IPS-11a (cell line): ENCODE data around the gene PIERCE2.
A peak's percentile ranks its signal among the peaks of the same experiment; 100 is the strongest.
"Not testable (repeated sequence)": the region's sequence is repeated elsewhere in the genome, so short reads cannot be mapped to it uniquely, and the experiment has no call there.

Experiments
- H3K4me3 ChIP-seq: one replicate; pipeline ENCODE4 v1.5.1; 2013; ENCODE audit warnings: low read depth, low read length, control low read depth

PIERCE2 gene, protein sequence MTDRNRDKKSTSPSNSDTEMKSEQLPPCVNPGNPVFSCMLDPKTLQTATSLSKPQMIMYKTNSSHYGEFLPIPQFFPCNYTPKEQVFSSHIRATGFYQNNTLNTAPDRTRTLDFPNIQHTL

DNA sequence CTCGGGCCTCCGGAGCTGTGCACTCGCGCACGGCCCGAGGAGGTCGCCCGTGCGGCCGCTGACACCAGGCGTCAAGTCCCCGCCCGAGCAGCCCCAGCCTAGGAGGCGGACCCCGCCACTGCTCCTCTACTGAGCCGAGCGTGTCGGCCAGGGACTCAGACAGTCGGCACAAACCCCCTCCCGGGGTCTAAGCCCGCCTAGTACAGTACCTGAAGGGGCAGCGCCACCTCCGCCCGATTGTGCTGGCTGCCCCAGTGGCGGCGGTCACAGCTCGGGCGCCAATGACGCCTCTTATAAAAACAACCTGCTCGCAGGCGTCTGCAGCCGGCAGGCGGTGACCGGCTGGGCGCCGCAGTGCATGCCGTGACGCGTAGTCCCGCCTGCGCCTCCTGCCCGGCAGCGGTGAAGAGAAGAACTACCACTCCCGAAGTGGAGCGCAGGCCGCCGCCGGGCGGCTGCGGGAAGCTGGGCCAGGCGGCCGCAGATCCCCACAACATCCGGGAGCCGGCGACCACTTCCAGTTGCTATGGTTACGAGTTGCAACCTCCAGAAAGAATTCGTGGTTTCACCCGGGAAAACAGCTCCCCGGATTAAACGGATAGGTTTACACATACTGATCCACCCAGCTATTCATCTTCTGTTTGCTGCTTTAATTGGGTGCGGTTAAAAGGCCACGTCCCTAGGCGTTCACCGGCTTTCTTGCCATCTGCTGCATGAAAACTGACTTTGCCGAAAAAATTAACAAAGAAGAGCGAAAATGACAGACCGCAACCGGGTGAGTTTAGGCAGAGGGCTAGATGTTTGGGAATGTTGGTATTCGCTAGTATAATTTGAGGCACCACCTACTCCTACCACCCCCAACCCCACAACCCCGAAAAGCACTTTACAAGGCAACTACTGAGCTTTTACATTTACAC is at the start of gene PIERCE2, which contains the start of gene CCPG1:
Gene PIERCE2, plus strand, starts transcription at position 484 of the 917 bp plus-strand sequence. Its CDS starts 274 bp downstream, at position 758.
Gene CCPG1, minus strand, starts transcription at position 348 of the 917 bp plus-strand sequence. CDS start 18,935 bp downstream, outside the sequence.
- peak within 1 kb of the TSS; percentile 91 for H3K4me3 ChIP-seq

DNA sequence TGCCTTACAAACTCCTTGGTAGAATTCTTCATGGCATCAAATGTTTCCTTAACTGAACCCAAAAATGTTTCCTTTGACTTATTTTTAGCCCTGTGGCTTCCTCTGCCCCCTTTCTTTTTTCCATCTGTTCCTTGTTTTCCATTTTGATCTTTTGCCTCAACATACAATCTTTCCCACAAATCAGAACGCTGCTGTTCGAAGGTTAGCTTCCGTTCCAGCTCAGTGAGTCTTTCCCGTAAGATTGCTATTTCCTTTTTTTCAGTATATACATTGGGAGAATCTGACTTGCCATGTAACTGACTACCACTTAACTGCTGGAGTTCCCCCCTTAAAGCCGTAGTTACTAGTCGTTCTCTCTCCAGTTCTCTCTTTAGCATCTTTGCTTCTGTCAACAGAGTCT is 48.0 kb upstream of the PIERCE2 start:
- no peak overlapping the region for H3K4me3 ChIP-seq

DNA sequence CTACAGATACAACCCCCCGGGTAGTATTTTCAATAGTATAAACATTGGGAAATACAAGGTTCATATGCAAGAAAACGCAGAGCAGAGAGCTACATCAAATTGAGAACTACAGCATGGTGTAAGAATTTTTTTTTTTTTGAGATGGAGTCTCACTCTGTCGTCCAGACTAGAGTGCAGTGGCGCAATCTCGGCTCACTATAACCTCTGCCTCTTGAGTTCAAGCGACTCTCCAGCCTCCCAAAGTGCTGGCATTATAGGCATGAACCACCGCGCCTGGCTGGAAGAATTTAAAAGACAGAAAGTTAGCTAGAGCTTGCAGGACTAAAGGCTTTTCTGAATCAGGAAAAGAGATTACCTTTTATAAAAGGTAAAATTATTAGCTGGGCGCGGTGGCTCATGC is 47.2 kb upstream of the PIERCE2 start:
- H3K4me3 ChIP-seq = no peak overlapping the region

DNA sequence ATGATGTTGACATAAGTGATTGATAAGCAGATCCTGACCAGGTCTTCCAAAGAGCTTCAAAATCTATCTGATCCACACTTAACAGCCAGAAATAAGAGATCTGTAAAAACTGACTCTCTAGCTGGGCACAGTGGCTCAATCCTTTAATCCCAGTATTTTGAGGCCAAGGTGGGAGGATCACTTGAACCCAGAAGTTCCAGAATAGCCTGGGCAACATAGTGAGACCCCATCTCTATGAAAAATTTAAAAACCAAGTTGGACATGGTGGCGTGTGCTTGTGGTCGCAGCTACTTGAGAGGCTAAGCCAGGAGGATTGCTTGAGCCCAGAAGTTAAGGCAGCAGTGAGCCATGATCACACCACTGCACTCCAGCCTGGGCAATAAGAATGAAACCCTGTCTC is 45.7 kb upstream of the PIERCE2 start:
- no peak overlapping the region for H3K4me3 ChIP-seq

DNA sequence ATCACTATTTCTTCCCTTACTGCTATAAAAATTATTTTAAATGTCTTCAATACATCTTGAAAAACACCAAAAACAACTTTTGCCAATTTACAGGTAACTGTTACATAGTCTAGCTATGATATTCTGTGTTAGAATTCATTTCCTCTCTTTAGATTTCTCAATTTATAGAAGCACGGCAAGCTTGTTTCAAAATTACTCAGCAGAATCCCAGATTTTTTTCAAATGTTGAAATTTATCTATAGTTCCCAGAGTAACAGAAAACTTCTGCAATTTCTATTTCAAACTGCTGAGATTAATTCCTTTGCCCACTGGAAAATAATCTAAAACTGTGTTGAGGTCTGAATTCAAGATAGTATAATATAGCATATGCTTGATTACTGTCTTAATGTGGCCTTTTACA is 41.3 kb upstream of the PIERCE2 start:
- no peak overlapping the region for H3K4me3 ChIP-seq

DNA sequence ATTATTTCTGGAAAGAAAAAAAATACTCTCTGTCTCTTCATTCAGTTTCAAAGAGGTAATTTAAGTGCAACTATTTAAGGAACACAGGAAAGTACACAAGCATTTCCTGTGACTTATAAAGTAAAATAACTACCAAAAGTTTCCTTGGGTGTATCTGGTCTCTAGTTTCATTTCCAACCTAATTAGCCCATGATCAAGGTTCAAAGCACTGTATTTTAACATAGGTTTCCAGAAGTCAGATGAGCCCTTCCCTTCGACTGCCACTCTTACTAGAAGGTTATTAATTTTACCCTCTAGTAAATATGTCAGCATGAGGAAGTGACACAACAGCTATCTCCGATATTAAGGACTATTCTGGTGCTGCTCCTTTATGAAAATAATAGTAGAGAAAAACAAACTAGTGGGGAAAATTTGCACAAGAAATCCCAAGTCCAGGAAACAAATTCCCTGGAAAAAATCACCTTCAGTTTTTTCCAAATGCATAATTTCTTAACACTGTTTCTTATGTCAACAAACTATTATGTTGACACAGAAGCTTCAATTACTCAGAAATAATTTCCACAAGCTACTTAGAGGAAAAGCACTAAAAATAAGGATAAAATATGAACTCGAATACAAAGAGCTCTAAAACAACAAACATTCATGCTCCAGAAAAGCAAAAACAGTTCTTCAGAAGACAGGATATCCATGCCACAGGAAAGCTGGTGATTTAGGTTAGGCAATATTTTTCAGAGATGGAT is 35.4 kb upstream of the PIERCE2 start:
- no peak overlapping the region for H3K4me3 ChIP-seq

DNA sequence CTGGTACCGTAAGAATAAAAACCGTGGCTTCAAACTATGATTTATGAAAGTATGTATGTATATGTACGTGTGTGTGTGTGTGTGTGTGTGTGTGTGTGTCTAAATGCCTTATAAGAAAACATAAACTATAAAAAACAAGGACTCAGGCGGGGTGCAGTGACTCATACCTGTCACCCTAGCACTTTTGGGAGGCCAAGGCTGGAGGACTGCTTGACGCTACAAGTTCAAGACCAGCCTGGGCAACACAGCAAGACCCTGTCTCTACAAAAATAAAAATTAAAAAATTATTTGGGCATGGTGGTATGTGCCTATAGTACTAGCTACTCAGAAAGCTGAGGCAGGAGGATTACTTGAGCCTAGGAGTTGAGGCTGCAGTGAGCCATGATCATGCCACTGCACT is 29.2 kb upstream of the PIERCE2 start:
- no peak overlapping the region for H3K4me3 ChIP-seq

DNA sequence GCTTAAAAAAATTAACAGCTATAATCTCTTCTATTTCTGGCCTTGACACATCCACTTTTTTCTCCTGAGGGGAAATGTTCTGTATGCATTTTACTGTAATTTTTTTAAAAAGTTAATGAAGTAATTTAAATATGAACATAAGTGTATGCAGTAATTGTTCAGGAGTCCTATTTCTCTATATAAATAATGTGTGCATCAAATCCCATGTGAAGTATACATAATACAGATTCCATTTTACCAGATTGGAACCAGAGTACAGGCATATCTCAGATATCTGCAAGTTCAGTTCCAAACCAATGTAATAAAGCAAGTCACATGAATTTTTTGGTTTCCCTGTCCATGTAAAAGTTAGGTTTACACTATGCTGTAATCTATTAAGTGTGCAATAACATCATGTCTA is 26.7 kb upstream of the PIERCE2 start:
- H3K4me3 ChIP-seq = no peak overlapping the region

DNA sequence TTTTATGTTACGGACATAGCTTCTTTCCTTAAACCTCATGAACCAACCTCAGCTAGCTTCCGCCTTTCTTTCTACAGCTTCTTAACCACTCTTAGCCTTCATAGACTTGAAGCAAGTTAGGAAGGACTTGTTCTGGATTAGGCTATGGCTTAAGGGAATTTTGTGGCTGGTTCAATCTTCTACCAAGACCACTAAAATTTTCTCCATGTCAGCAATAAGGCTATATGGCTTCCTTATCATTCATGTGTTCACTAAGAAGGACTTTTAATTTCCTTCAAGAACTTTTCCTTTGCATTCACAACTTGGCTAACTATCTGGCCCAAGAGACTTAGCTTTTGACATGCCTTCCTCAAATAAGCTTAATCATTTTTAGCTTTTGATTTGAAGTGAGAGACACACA is 24.6 kb upstream of the PIERCE2 start:
- no peak overlapping the region for H3K4me3 ChIP-seq

DNA sequence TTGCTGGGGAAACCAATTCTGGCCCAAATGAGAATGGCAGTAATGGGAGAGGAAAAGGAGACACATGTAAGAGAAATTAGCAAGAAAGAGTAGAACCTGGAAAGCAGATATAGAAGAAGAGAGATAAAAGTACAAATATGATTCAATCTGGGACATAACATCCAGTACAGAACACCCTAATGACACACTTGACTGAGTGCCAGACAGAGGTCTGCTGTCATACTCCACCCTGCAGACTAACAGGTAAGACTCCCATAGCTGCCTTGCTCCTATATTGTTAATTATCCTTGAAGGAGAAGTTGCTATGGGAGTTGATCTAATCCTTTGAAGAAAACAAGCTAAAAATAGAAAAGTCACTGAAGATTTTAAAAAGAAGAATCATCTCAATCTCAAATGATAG is 21.3 kb upstream of the PIERCE2 start:
- no peak overlapping the region for H3K4me3 ChIP-seq

DNA sequence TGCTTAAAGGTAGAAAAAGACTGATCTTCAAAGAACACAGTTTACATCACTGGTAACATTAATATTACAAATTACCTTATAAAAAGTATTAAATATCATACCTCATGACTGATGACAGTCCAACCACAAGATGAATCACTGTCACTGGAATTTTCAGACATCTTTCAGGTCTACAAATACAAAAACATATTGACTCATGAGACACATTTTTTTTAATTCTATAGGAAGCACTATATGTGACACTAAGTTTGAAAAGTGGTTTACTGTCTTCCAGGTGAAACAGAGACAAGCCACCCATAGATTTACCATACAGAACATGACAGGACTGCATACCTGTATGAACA is 19.1 kb upstream of the PIERCE2 start:
- H3K4me3 ChIP-seq = no peak overlapping the region

DNA sequence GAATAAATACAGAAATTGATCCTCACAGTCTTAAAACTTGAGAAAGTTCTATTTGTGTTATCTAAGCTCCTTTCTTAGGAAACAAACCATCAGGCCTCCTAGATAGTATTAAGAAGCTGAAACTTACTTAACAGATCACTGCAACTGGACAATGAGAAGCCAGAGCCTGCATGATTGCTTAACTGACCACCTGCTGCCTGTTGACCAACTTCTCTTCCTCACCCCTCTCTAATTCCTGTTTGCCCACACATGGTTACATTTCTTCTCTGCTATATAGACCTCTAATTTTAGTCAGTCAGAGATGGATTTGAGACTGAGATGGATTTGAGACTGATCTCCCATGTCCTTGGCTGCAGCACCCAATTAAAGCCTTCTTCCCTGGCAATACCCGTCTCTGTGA is 13.6 kb upstream of the PIERCE2 start:
- no peak overlapping the region for H3K4me3 ChIP-seq

DNA sequence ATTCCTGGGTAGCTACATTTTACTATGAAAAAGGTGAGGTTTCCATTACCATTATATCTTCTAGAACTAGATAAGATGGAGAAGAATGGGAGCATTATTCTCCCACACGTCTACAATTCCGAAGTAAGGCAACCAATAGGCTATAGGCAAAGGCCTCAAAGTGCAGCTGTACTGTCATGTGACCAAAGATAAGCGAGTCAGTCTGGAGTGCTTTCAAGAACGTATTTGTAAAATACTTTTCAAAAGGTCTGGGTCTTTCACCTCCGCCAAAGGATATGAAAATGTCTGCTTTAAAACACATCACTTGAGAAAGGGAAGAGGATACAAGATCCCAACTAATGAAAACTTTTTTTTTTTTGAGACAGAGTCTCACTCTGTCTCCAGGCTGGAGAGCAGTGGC is 10.1 kb upstream of the PIERCE2 start:
- no peak overlapping the region for H3K4me3 ChIP-seq

DNA sequence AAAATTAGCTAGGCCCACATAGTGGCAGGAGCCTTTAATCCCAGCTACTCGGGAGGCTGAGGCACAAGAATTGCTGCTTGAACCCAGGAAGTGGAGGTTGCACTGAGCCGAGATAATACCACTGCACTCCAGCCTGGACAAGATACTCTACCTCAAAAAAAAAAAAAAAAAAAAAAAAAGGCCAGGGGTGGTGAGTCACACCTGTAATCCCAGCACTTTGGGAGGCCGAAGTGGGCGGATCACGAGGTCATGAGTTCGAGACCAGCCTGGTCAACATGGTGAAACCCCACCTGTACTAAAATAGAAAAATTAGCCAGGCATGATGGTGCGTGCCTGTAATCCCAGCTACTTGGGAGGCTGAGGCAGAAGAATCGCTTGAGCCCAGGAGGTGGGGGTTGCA is 8.2 kb upstream of the PIERCE2 start:
- H3K4me3 ChIP-seq = not testable (repeated sequence)

DNA sequence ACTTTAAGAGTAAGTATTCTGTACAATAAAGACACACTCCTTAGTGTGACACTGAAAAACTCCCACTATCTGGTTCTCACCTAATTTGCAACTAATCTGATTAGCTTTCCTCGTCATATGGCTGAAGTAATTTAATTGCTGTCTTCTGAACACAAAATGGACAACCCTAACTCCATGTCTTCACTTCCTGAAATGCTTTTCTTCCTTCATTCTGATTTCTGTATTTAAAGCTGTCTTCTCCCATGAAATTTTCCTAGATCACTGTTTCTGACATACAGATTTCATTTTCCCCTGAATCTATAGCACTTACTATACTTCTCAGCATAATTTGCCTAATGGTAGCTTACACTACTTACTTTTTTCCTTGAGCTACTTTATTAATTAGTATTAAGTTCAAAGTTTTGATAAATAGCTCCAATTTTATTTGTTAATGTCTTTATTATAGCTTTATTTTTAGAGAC is 6.5 kb upstream of the PIERCE2 start:
- no peak overlapping the region for H3K4me3 ChIP-seq

DNA sequence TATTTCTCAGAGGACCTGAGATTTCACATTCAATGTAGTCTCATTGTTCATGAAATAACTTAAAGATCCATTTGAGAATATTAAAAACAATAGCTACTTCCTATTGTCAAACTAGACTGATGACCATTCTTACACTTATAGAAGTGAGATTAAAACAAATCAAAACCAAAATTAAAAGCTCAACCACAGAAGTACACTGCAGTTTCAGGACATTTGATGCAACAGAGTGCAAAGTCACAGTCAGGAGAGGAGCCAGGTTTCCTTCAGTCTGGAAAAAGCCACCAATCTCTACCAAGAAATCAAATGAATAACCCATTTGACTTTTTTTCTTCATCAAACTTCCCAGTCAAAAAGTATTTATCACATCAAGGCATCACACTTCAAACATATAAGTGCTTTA is 5.6 kb upstream of the PIERCE2 start:
- no peak overlapping the region for H3K4me3 ChIP-seq

DNA sequence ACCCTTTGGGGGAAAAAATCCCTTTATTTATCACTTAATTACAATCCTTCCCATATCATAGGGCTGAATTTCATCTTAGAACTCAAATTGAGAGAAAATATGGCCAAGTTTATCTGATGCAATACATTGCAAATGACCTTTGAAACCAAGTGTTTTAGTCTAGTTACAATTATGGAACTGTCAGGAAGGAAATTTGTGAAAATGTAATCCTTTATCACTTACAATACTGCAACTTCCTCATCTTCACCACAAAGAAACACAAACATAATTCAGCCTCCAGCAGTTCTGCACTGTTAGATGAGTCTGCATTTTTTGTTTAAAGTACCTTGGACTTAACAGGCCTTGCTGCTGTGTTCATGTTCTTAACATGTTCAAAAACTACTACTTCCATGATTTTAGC is 4.8 kb upstream of the PIERCE2 start:
- H3K4me3 ChIP-seq = no peak overlapping the region

DNA sequence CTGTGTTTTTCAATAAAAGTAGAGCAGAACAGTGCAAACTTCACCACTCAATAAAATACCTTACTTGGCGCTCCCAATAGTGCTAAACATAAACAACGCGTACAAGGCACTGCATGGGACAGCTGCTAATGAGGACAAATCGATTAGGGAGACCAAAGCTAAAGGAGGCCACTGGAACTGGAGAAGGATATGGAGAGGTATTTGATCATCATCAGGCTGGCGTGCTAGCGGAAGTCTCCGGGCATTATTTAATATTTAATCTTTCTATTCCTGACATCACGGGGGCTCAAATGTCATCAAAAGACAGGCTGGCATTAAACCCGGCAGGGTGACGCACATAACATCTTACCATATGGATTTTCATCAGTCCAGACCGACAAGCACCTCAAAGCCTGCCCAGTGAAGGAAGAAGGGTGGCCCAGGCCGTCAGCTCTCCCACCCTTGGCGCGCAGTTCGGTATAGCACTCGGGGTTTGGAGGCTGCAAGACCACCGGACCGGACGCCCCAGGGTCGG is 740 bp upstream of the PIERCE2 start:
- H3K4me3 ChIP-seq = peak overlapping the region; percentile 91

DNA sequence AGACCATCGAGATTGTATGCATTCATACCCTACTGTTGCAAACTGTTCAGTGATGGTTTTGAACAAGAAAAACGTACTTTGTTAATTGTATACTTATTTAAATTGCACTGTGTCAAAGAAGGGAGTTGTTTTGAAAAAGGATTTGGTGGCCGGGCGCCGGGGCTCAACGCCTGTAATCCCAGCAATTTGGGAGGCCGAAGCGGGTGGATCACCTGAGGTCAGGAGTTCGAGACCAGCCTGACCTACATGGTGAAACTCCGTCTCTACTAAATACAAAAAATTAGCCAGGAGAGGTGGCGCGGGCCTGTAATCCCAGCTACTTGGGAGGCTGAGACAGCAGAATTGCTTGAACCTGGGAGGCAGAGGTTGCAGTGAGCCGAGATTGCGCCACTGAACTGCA is 681 bp downstream of the PIERCE2 start:
- H3K4me3 ChIP-seq = peak overlapping the region; percentile 91

DNA sequence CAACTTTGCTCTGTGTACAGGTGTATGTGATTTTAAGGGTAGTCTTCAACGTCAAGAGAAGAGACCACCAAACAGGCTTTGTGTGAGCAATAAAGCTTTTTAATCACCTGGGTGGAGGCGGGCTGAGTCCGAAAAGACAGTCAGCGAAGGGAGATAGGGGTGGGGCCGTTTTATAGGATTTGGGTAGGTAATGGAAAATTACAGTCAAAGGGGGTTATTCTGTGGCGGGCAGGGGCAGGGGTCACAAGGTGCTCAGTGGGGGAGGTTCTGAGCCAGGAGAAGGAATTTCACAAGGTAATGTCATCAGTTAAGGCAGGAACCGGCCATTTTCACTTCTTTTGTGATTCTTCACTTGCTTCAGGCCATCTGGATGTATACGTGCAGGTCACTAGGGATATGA is 9.4 kb downstream of the PIERCE2 start:
- H3K4me3 ChIP-seq = not testable (repeated sequence)

DNA sequence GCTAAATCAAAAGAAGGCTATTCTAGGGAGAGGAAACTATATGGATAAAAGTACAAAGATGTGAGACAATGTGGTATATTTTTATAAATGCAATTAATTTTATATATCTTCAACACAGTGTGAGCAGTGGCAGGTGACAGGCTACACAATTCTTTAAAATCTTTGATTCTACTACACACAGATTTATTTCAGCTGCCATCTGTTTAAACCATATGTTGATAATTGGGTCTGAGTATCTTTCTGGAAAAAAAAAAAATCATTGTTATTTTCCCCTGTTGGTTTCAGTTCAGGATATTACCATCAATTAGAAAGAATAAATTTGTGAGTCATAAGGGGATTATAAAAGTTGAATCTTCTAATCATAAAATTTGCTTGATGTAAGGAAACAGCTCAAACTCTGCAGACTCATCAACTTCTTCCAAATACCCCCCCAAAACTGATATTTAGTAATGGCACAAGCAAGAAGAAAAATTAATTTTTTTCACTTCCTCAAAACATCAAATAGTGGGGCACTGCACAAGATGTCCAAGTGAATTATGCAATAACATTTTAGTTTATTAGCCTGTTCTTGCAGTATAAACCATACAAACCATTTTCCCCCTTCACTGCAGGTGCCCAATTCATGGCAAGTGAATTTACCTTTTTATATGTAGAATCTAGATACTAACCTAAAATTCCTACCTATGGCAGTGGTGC is 12.0 kb downstream of the PIERCE2 start:
- no peak overlapping the region for H3K4me3 ChIP-seq
